GM12878 (cell line): ENCODE measurements around the gene BMP7. TPM values are rescaled to one million over a fixed set of nuclear protein-coding genes. Genes with fewer than 3 reads are reported as not detected.

ENCODE experiments used
- ATAC-seq: fragments of 200-7000 bp; cut with Tn5 transposase; 3 replicates; pipeline ENCODE4 v1.9.1; 2020; ENCODE audit warnings: mild to moderate bottlenecking, moderate library complexity
- BruUV-seq: library from RNA; stranded (reverse); fragments of 400-500 nt; replicated peaks from 2 replicates; lab custom pipeline; 2021; lab: Mats Ljungman, UMichigan
- CTCF ChIA-PET: fragments of 300-600 bp; sonication (Branson Sonifier 250); formaldehyde crosslinking; extraction: SDS; loops from one replicate; lab custom pipeline; 2021; ENCODE audit warnings: inconsistent platforms; lab: Yijun Ruan, JAX
- POLR2A ChIA-PET: fragments of 350-600 bp; formaldehyde crosslinking; extraction: SDS; loops from one replicate; lab custom pipeline; 2021; ENCODE audit warnings: inconsistent platforms; lab: Charles Lee
- RAD21 ChIA-PET: fragments of 300-600 bp; sonication (Branson Sonifier 250); formaldehyde crosslinking; loops from one replicate; lab custom pipeline; 2023; ENCODE audit warnings: antibody characterized with exemption; ENCODE audit not compliant: unreplicated experiment; lab: Charles Lee
- SMC1A ChIA-PET: fragments of 300-600 bp; sonication (Branson Sonifier 250); formaldehyde crosslinking; loops from one replicate; lab custom pipeline; 2023; ENCODE audit not compliant: unreplicated experiment, uncharacterized antibody; lab: Charles Lee
- DNase-seq: peaks from one replicate; pipeline ENCODE4 v3.0.0-alpha.2; 2011; ENCODE audit warnings: low read depth, low spot score
- FAIRE-seq: peaks from 3 replicates; lab custom pipeline; 2011; peaks lifted over from hg19 to GRCh38; lab: Jason Lieb, UNC
- H2AFZ ChIP-seq: 2 replicates; pipeline ENCODE4 v1.6.0; 2011; ENCODE audit warnings: low read depth, low read length, control low read depth; ENCODE audit not compliant: control insufficient read depth
- H3K27ac ChIP-seq: 2 replicates; pipeline ENCODE4 v1.5.1; 2011; ENCODE audit warnings: control low read depth; ENCODE audit not compliant: control insufficient read depth, insufficient read depth
- H3K27me3 ChIP-seq, 2 experiments: replicated peaks in 1 of 2; 2 replicates each; pipeline versions ENCODE4 v1.6.0 to v1.6.1; 2011; ENCODE audit warnings: low read length in 1 of 2; ENCODE audit not compliant: control insufficient read depth in 2 of 2, insufficient read depth in 2 of 2
- H3K36me3 ChIP-seq, 2 experiments: 2 replicates each; pipeline ENCODE4 v1.5.1; 2011; ENCODE audit warnings: low read length in 1 of 2; ENCODE audit not compliant: control insufficient read depth in 2 of 2, insufficient read depth in 2 of 2
- H3K4me1 ChIP-seq: 2 replicates; pipeline ENCODE4 v1.6.1; 2011; ENCODE audit warnings: mild to moderate bottlenecking, low read length, moderate library complexity, mixed read lengths; ENCODE audit not compliant: control insufficient read depth, insufficient read depth
- H3K4me2 ChIP-seq: 2 replicates; pipeline ENCODE4 v1.6.0; 2011; ENCODE audit warnings: control low read depth; ENCODE audit not compliant: control insufficient read depth, insufficient read depth
- H3K4me3 ChIP-seq: fragments of 200-600 bp; sonication (generic); 2 replicates; pipeline ENCODE4 v1.5.1; 2016
- H3K79me2 ChIP-seq: 2 replicates; pipeline ENCODE4 v1.6.0; 2011; ENCODE audit warnings: low read length; ENCODE audit not compliant: control insufficient read depth, insufficient read depth
- H3K9ac ChIP-seq: 2 replicates; pipeline ENCODE4 v1.8.0; 2011; ENCODE audit warnings: low read length, control low read depth, mixed read lengths; ENCODE audit not compliant: control insufficient read depth, insufficient read depth
- H3K9me3 ChIP-seq: replicated peaks from 3 replicates; pipeline ENCODE4 v1.5.1; 2011; ENCODE audit warnings: mild to moderate bottlenecking, low read length; ENCODE audit not compliant: control insufficient read depth, insufficient read depth
- H4K20me1 ChIP-seq: 2 replicates; pipeline ENCODE4 v1.6.0; 2011; ENCODE audit not compliant: control insufficient read depth, insufficient read depth
- BACH1 ChIP-seq: fragments of 450-650 bp; IDR thresholded peaks from 2 replicates; pipeline ENCODE4 v1.6.1; 2017; ENCODE audit warnings: mild to moderate bottlenecking, borderline replicate concordance
- ETV6 ChIP-seq, 2 experiments: fragments of 450-650 bp in 1 of 2; IDR thresholded peaks in 1 of 2; conservative IDR thresholded peaks in 1 of 2; 2 replicates each; pipeline ENCODE4 v1.6.1; 2014; ENCODE audit warnings: antibody characterized with exemption in 1 of 2, borderline replicate concordance in 1 of 2, low read depth in 1 of 2, mild to moderate bottlenecking in 1 of 2, moderate library complexity in 1 of 2
- NFXL1 ChIP-seq: fragments of 450-650 bp; IDR thresholded peaks from 2 replicates; pipeline ENCODE4 v1.6.1; 2017; ENCODE audit warnings: antibody characterized with exemption, mild to moderate bottlenecking, borderline replicate concordance
- RCOR1 ChIP-seq: conservative IDR thresholded peaks from 2 replicates; pipeline ENCODE4 v1.6.1; 2012; ENCODE audit warnings: low read depth, low read length, improper control_type of control experiment
- TBL1XR1 ChIP-seq: IDR thresholded peaks from 2 replicates; pipeline ENCODE4 v1.6.1; 2012; ENCODE audit warnings: low read depth, low read length, improper control_type of control experiment
- WGBS: methylation state at CpG from one replicate; pipeline ENCODE4 v1.1.6; 2016; ENCODE audit warnings: low lambda C conversion rate; ENCODE audit not compliant: insufficient replicate concordance, insufficient coverage; ENCODE audit errors: missing lambda C conversion rate; 5-methylcytosine and 5-hydroxymethylcytosine counted together
- in situ Hi-C: fragments of 300-500 bp; cut with MboI; formaldehyde crosslinking; loops from 9 replicates; pipeline ENCODE4 v1.14.3; 2018; ENCODE audit warnings: mixed read lengths
- intact Hi-C: fragments of 100-400 bp; cut with micrococcal nuclease; formaldehyde crosslinking; loops from one replicate; pipeline ENCODE4 v1.14.2; 2022; ENCODE audit not compliant: unreplicated experiment
- polyA plus RNA-seq, 11 experiments: library from polyadenylated mRNA; depleted of rRNA in 4 of 11; unstranded in 6 of 11; stranded (reverse) in 5 of 11; fragments of >200 nt; fragmentation: Nextera tagmentation in 4 of 11; fragmentation: Illumina TruSeq in 1 of 11; extraction: Ambion mirVana in 4 of 11; extraction: Trizol in 1 of 11; gene quantifications; 1 replicate in 1 of 11; 2 replicates in 10 of 11; pipeline versions ENCODE4 v1.2.1 to v1.2.3, GENCODE V29; 2011 to 2016; ENCODE audit warnings: inconsistent platforms in 2 of 11, missing spikeins in 2 of 11, low read depth in 1 of 11
- total RNA-seq, 4 experiments: library from RNA; depleted of rRNA in 3 of 4; stranded (reverse); fragments of >200 nt in 3 of 4; fragmentation: Illumina TruSeq in 1 of 4; extraction: Trizol in 1 of 4; gene quantifications; 2 replicates each; pipeline versions ENCODE4 v1.2.1 to v1.2.3, GENCODE V29; 2013 to 2021
- TF ChIP-seq, protein P1 (sequence below): IDR thresholded peaks from 2 replicates; pipeline ENCODE4 v1.6.1; 2012; ENCODE audit warnings: low read depth, low read length, improper control_type of control experiment

The BMP7 gene
- total and polyA plus RNA-seq, 10 of the 15 experiments (the other 5 are each of a cell fraction or from before 2014, with no cell fraction given): 0.18 to 0.51 (median 0.28) TPM; not detected in 7

GRCh38 chr20:57180954-57181353 lies 85.5 kb downstream of the BMP7 start:
- CTCF ChIA-PET: no interaction called here
- Histone ChIP-seq H4K20me1 (no peaks in the 10 kb centered on the region), H2AFZ (no peak overlapping the region), H3K79me2 (no peaks in the 10 kb centered on the region), H3K9ac (no peak overlapping the region), H3K4me3 (no peak overlapping the region), H3K27ac (no peak overlapping the region), H3K36me3 (no peaks in the 10 kb centered on the region), H3K4me2 (no peak overlapping the region), H3K27me3 (no peaks in the 10 kb centered on the region; a peak in 2 of 4 replicates), H3K4me1 (no peaks in the 10 kb centered on the region; the same call in 1 of the 2 replicates), H3K9me3 (no peaks in the 10 kb centered on the region)
- no TSS peak for BruUV-seq
- whole genome bisulfite sequencing: 11% methylated on average over 5 of the region's 5 CpGs
- RAD21 ChIA-PET: no interaction called here
- no peak for DNase-seq
- TF ChIP-seq BACH1 (no peak), NFXL1 (peak; percentile 80; the same call in 1 of the 2 replicates), ETV6 (conservative IDR thresholded peaks at IDR 0.05 in 1 of 2, IDR thresholded peaks at IDR 0.05 in 1 of 2; ENCODE audit: borderline replicate concordance in 1 of 2, low read depth in 1 of 2) (peak in 1 of 2 experiments; percentile 88; a peak in 2 of 4 replicates)
- TF ChIP-seq, protein P1, sequence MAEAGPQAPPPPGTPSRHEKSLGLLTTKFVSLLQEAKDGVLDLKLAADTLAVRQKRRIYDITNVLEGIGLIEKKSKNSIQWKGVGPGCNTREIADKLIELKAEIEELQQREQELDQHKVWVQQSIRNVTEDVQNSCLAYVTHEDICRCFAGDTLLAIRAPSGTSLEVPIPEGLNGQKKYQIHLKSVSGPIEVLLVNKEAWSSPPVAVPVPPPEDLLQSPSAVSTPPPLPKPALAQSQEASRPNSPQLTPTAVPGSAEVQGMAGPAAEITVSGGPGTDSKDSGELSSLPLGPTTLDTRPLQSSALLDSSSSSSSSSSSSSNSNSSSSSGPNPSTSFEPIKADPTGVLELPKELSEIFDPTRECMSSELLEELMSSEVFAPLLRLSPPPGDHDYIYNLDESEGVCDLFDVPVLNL: no peak
- SMC1A ChIA-PET: interaction anchor here (0.8 kb wide), 1 partner anchor 48 kb away, joined by 3 read pairs; no protein-coding TSS in a partner anchor
- ATAC-seq: no peak
- no peak for FAIRE-seq
- POLR2A ChIA-PET: no interaction called here
- intact Hi-C loops: no loop called here
- in situ Hi-C loops: no loop called here

DNA sequence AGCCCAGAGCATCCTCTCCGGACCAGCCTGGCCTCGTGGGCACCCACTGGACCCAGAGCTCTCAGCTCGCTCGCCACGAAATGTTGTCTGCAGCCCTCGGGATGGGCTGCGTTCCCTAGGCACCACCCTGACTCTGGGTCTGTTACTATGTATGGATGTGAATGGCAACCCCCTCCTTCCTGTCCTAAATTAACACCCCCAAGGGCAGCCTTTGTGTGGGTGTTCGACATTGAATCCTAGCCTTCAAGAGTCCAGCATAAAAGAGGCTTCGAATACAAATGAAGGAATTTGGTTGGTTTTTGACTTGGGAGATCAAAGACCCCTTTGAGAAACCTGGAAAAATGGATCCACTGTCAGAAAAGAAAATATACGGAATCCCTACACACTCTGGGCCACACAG lies 86.1 kb downstream of the BMP7 start:
- BruUV-seq: no TSS peak
- 39% methylated on average over 10 of the region's 10 CpGs for WGBS

More for the DNA sequence above, 86.1 kb downstream of the BMP7 start:
- H3K4me2 ChIP-seq: no peak overlapping the region
- RAD21 ChIA-PET: no interaction called here
- in situ Hi-C loops: no loop called here
- ATAC-seq (no peak), FAIRE-seq (no peak), DNase-seq (no peak)
- H2AFZ ChIP-seq: no peak overlapping the region
- SMC1A ChIA-PET: interaction anchor here (0.8 kb wide), 1 partner anchor 49 kb away, joined by 3 read pairs; no protein-coding TSS in a partner anchor
- H3K79me2 ChIP-seq: no peaks in the 10 kb centered on the region
- no peak overlapping the region for H3K27ac ChIP-seq
- POLR2A ChIA-PET: no interaction called here
- intact Hi-C loops: no loop called here
- no peaks in the 10 kb centered on the region for H3K36me3 ChIP-seq
- no peak overlapping the region for H3K9ac ChIP-seq
- no peaks in the 10 kb centered on the region for H4K20me1 ChIP-seq
- peaks cover 3% of the 10 kb centered on the region for H3K4me1 ChIP-seq
- CTCF ChIA-PET: no interaction called here
- TF ChIP-seq RCOR1: no peak
- TF ChIP-seq TBL1XR1: no peak
- TF ChIP-seq NFXL1: peak; percentile 53; the same call in 1 of the 2 replicates
- TF ChIP-seq, all 136 proteins: peak for 1
- no peaks in the 10 kb centered on the region; a peak in 2 of 4 replicates for H3K27me3 ChIP-seq
- no peak overlapping the region for H3K4me3 ChIP-seq
- no peaks in the 10 kb centered on the region for H3K9me3 ChIP-seq
